Measurements from ENCODE around the gene LTA.

LTA gene

DNA sequence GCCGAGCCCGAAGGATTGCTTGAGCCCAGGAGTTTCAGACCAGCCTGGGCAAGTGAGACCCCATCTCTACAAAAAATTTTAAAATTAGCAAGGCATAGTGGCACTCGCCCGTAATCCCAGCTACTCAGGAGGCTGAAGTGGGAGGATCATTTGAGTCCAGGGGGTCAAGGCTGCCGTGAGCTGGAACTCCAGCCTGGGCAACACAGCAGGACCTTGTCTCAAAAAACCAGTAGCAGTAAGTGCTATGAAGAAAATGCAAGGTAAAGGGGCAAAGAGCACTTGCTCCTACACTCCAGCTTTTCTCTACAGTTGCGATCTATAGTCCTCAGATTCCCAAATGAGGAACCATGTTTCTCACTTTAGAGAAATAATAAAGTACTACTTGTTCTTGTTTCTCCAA lies 28.4 kb upstream of the LTA start:
- DNase-seq: no peak

DNA sequence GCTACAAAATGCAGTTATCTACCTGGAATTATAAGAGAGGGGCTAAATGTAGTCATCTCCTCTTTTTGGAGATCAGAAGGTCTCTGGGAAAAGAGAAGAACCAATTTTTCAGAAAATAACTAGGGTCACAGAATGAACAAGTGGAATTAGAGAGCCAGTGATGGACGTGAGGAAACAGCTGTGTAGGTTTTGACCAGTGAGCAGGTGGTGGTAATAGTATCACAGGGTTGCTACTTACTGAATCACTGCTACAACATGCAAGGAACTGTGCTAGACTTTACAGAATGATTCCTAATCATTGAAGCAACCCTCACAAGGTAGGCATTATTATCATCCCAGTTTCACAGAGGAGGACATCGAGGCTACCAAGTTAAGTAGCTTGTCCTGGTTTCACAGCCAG lies 27.4 kb upstream of the LTA start:
- no peak for DNase-seq

GRCh38 chr6:31545291-31545690 lies 26.8 kb upstream of the LTA start:
- DNase-seq: no peak

GRCh38 chr6:31546339-31546957 lies 25.6 kb upstream of the LTA start, which contains the start of gene ATP6V1G2:
Gene ATP6V1G2, minus strand, starts transcription at chr6:31546608. Its CDS starts 49 bp downstream, at chr6:31546559.
- DNase-seq: peak; percentile 88 to 95

DNA sequence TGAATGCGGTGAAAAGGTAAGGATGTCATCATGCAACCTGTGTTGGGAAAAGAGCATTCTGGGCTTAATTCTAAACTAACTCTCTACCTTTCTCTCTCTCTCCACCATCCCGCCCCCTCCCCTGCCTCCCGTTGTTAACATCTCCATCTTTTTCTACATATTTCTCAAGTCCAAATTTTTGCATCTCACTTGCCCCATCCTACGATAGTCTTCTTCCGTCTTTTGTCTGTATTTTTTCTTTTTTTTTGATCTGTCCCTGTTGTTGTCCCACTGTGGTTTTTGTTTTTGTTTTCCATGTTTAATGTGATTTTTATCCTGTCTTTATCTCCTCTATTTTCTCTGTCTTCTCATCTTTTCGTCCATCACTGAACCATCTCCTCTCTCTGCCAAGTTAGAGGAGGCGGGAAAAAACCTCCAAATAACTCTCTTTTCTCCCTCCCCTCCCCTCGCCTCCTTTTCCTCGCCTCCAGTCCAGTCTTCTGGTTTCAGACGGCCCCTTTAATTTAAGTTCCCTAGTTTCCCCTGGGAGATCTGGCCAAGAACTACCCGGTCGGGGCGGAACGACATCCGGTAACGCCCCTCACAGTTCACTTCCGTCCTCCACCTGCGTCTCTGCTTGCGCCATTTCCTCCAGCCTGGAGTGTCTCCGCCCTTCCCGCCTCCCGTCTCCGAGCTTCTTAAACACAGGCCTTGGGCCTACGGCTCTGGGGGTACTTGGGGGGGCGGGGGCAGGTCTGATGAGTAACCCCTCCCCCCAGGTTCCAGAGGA lies 24.9 kb upstream of the LTA start, which contains the start of gene NFKBIL1:
TSS of gene NFKBIL1 (plus strand) at position 651 of the 769 bp plus-strand sequence. CDS start at position 738, 87 bp downstream.
- DNase-seq: peak; percentile 95 to 99

- no peak for DNase-seq
Measured at GRCh38 chr6:31547727-31548543, 24.2 kb upstream of the LTA start.

DNA sequence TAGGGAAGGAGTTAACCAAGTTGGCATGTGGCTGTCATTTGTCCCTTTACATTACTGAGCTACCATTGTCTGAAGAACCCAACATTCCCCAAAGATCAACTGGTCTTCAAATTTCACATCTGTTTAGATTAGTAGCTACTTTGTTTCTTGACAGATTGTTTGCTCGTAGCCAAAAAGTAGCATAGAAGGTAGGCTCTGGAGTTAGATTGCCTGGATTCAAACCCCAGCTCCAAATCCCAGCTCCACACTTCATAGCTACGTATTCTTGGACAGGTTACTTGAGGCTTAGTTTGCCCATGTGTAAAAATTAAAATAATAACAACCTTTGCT lies 23.6 kb upstream of the LTA start:
- DNase-seq: no peak

DNA sequence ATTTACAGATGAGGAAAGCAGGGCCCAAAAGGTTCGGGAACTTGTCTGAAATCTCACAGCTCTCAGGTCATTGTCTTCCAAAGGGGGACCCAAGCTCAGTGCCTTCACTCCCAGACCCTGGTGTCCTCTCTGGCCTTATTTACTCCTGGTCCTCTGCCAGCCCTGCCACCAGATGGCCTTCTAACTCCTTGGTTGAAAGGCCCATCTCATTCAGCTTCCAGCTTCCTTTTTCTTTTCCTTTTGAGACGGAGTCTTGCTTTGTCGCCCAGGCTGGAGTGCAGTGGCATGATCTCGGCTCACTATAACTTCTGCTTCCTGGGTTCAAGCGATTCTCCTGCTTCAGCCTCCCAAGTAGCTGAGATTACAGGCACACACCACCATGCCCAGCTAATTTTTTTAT lies 20.7 kb upstream of the LTA start:
- DNase-seq: peak in 1 of 2 donors; percentile 29

GRCh38 chr6:31556307-31556706 lies 15.8 kb upstream of the LTA start:
- no peak for DNase-seq

DNA sequence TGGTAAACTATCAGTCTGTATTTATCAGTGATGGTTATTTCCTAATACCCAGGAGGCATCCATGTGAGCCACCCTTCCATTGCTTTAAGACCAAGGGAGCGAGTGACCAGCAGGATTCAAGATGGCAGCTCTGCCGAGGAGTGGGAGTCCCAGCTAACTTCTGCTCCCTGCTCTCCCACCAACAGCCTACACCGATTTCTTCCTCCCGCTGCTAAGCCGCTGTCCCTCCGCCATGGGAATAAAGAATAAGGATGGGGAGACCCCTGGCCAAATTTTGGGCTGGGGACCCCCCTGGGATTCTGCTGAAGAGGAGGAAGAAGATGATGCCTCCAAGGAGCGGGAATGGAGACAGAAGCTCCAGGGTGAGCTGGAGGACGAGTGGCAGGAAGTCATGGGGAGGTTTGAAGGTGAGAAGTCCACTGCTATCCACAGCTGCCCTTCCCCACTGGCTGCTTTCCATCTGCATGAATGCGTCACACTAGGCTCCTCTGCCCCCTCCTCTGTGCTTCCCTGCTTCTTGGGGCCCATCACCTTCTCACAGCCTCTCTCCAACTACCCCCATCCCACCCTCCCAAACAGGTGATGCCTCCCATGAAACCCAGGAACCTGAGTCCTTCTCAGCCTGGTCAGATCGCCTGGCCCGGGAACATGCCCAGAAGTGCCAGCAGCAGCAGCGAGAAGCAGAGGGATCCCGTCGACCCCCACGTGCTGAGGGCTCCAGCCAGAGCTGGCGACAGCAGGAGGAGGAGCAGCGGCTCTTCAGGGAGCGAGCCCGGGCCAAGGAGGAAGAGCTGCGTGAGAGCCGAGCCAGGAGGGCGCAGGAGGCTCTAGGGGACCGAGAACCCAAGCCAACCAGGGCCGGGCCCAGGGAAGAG lies 14.4 kb upstream of the LTA start:
- DNase-seq: no peak

GRCh38 chr6:31558318-31558625 lies 13.8 kb upstream of the LTA start:
- DNase-seq: no peak

DNA sequence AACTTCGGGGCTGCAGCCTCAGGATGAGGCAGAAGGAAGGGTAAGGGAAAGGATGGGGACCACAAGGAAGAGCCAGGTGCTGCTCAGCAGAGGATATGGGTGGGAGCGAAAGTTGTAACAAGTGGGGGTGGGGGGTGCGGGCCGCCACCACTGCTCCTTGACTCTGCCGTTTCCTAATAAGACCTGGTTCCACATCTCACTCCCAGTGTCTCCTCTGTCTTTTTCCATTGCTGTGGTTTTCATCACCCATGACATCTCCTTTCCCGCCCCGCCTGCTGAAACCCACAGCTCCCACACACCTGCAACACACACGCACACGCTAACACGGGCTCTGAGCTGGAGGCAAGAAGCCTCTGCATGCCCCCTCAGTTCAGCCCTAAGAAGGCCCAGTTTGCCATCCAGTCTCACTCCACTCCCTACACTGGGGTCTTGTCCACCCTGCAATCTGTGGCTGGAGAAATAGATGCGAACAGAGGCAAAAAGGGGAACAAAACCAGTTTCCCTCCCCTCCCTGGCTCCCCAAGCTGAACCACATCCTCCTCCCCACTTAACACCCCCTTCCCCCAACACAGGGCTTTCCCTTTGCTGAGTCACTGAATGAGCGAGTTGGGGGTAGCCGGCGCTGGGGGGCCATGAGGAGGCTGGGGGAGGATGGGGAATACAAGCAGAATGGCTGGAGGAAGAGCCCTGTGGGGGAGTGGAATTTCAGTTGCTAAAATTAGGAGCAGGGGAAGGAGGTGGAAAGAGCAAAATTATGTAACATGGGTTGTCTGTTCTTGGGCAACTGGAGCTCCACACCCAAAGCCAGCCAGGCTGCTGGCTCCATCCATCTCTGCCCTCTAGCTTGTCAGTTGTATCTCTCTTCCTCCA lies 13.2 kb upstream of the LTA start:
- DNase-seq: peak in 1 of 2 donors; percentile 68

DNA sequence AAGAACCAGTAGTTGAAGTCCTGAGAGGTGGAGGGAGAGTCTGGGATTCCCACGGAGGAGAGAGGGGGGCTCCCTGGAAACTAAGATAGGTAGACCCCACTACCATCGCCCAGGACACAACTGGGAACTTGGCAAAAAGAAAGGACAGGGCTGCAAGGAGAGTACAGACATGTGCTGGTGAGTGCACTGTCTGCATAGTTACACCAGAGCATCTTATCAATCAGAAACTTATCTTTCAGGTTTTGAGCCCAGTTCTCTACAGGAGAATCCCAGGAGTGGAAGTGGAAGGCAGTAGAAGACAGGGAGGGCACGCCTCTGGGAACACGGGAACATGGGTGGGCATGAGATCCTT lies 12.5 kb upstream of the LTA start:
- DNase-seq: no peak

DNA sequence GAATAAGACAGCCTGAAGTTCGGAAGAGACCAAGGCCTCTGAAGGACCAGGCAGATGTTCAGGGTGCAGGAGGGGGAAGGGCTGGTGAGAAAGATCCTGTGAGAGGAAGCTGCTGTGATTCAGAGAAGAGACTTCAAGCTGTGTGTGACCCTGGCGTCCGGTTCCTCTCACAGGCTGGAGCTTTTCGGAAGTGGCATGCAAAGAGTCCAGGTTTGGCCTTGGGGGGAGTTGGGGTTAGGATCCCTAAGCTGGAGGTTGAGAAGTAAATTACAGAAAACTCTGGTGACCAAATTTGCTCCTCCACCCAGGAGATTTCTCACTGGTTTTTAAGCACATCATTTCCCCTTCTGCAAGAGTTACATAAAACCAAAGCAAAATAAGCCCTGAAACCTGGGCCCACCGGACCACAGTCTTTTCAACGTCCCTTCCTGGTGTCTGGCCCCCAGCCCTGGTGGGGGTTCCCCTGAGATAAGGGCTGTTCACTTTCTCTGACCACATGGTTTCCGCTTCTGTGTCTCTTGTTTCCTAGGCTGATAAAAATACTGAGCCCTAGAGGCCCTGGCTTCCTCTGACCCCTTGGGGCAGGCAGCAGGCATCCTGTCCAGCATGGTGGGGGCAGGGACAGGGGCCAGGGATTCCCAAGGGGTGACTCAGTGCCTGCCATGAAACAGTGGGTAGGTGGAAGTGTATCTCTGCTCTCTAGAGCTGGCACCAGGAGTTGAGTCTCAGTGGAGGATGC lies 12.0 kb upstream of the LTA start:
- peak; percentile 15 to 31 for DNase-seq

- DNase-seq: no peak
Measured at GRCh38 chr6:31560697-31561058, 11.4 kb upstream of the LTA start.

- DNase-seq: no peak
Measured at GRCh38 chr6:31567531-31568370, 4.3 kb upstream of the LTA start.

DNA sequence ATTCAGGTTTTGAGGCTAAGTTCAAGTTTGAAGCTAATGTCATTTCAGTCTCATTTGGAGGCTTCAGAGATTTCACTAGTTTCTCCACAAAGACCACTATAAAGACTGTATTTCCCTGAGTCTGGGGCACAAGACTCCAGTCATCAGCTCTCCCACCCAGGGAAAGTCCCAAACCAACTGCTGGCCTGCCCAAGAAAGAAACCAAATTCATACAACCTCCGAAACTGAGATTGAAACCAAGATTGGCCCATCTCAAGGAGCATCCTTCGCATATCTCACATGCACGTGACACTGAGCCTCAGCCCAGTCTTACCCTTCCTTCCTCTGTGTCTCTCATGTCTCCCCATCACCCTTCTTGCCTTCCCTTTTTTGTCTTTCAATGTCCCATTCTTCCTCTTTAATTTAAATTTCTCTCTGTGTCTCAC lies 3.5 kb upstream of the LTA start:
- no peak for DNase-seq

DNA sequence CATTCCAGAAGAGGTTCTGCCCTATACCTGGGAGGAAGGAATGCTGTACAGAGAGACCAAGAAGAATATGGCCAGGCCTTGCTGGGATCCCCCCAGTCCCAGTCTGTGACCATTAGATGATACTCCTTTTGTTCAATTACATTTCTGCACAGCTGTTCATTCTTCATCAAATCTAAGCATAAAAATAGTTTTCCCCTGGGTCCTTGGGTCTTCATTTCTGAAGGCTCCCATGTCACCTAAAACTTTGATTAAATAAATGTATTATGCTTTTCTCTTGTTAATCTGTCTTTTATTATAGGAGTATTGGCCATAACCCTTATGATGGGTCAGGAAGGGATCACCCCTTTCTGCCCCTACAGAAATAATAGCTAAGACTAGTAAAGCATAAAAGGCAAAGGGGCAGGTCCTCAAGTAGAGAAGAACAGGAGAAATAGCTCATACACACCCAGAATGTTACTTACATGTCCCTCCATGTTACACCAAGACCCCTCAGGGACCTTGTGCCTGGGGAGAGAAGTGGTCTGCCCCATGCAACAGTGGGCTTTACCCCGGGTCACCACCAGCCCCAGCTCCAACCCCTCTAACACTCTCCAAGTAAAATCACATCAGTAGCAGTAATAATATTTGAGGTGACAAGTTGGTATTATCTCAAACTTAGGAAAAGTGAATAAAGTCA lies 2.1 kb upstream of the LTA start:
- no peak for DNase-seq

GRCh38 chr6:31573239-31574105 lies 1.4 kb downstream of the LTA start:
- no peak for DNase-seq

Data from hippocampal formation (tissue), 2 donors.